Upper lobe of right lung (tissue), 1 donor: ENCODE measurements around the gene TBC1D13. TPM values are rescaled to one million over a fixed set of nuclear protein-coding genes. Genes with fewer than 3 reads are reported as not detected.

Source experiments
- ATAC-seq: fragments of 200-7000 bp; cut with Tn5 transposase; one replicate; pipeline ENCODE4 v1.9.1; 2020; ENCODE audit warnings: mild to moderate bottlenecking, moderate library complexity
- DNase-seq: peaks from one replicate; pipeline ENCODE4 v3.0.0-alpha.2; 2020
- H3K27ac ChIP-seq: fragments of 200-600 bp; one replicate; pipeline ENCODE4 v1.8.0; 2022
- H3K27me3 ChIP-seq: fragments of 200-600 bp; one replicate; pipeline ENCODE4 v1.8.0; 2022; ENCODE audit warnings: mild to moderate bottlenecking
- H3K36me3 ChIP-seq: fragments of 200-600 bp; one replicate; pipeline ENCODE4 v1.8.0; 2022
- H3K4me1 ChIP-seq: fragments of 200-600 bp; one replicate; pipeline ENCODE4 v1.8.0; 2022
- H3K4me3 ChIP-seq: fragments of 200-600 bp; one replicate; pipeline ENCODE4 v1.8.0; 2022; ENCODE audit warnings: mild to moderate bottlenecking
- H3K9me3 ChIP-seq: fragments of 200-600 bp; one replicate; pipeline ENCODE4 v1.8.0; 2022
- intact Hi-C: fragments of 100-400 bp; cut with DNase I; formaldehyde crosslinking; loops from one replicate; pipeline ENCODE4 v1.11.0; 2022
- total RNA-seq: library from RNA; stranded (reverse); fragmentation: NEBNext Ultra II Directional; extraction: Animal tissue kit (Norgen Biotek cat#: 25700); gene quantifications from one replicate; pipeline ENCODE4 v1.2.1, GENCODE V29; 2021
- TF ChIP-seq, protein P1 (sequence below): fragments of 200-600 bp; IDR thresholded peaks from one replicate; pipeline ENCODE4 v1.8.0; 2022; ENCODE audit warnings: antibody characterized with exemption
- donor health status: DM: no; HTN: yes; CAD: no; lungs with severe emphysema.

TBC1D13 gene
- total RNA-seq, 1 donor from 2014 or later, result 27.1 TPM

- ATAC-seq, result no peak
- Histone ChIP-seq H3K27me3 (no peaks in the 10 kb centered on the region), H3K9me3 (no peaks in the 10 kb centered on the region), H3K36me3 (peaks cover 40% of the 10 kb centered on the region), H3K27ac (no peak overlapping the region), H3K4me3 (no peak overlapping the region), H3K4me1 (no peaks in the 10 kb centered on the region)
- no peak for DNase-seq
- intact Hi-C loops, result no loop called here
- TF ChIP-seq, protein P1, sequence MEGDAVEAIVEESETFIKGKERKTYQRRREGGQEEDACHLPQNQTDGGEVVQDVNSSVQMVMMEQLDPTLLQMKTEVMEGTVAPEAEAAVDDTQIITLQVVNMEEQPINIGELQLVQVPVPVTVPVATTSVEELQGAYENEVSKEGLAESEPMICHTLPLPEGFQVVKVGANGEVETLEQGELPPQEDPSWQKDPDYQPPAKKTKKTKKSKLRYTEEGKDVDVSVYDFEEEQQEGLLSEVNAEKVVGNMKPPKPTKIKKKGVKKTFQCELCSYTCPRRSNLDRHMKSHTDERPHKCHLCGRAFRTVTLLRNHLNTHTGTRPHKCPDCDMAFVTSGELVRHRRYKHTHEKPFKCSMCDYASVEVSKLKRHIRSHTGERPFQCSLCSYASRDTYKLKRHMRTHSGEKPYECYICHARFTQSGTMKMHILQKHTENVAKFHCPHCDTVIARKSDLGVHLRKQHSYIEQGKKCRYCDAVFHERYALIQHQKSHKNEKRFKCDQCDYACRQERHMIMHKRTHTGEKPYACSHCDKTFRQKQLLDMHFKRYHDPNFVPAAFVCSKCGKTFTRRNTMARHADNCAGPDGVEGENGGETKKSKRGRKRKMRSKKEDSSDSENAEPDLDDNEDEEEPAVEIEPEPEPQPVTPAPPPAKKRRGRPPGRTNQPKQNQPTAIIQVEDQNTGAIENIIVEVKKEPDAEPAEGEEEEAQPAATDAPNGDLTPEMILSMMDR, result no peak
These were observed 33.4 kb upstream of the TBC1D13 start for GRCh38 chr9:128753627-128754026.

DNA sequence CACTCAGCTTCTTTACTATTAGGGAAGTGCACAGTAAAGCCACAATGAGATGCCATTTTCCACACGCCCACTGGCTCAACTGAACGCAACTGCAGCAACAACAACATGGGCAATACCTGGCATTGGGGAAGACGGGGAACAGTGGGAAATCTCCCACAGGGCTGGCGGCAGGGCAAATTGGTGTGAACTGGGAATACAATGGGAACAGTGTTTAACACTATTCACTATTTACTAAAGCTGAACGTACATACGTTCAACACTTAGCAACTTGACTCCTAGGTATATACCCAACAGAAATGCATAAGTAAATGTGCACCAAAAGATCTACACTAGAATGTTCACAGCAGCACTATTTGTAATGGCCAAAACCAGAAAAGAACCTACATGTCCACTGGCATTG, 29.5 kb upstream of the TBC1D13 start:
- DNase-seq, result no peak
- Histone ChIP-seq H3K36me3 (peaks cover 19% of the 10 kb centered on the region), H3K9me3 (no peaks in the 10 kb centered on the region), H3K27ac (no peak overlapping the region), H3K4me1 (no peaks in the 10 kb centered on the region), H3K27me3 (no peaks in the 10 kb centered on the region), H3K4me3 (no peak overlapping the region)
- intact Hi-C loops, result no loop called here
- TF ChIP-seq, protein P1, result no peak
- no peak for ATAC-seq

DNA sequence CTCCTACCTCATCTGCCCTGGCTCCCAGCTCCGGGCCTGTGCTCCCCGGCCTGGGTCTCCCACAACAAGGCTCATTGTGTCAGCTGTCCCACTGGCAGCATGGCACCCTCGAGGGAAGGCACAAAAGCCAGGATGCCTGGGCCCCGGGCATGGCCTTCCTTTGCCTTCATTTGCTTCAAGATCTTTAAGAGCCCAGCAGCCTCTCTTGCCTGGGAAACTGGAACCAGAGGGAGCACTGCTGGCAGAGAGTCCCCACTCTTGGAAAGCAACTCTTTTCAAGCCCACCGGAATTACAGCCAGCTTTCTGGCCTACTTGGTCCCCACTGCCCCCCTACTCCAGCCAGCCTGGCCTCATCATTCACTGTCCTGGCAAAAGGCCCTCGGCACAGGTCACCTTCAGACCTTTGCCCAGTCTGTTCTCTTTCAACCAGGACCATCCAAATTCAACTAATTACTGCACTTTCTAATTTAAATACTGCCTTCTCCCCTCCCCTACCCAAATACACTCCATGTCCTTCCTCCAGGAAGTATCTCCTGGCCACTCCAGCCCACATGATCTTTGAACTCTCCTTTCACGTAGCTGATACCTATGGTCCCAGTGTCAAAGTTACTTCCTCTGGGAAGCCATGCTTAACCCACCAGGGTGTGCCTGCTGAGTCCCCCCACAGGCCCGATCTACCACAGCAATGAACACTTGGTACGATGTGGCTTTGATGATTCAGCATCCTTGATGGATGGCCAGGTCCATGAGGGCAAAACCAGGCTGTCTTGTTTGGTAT, 24.2 kb upstream of the TBC1D13 start:
- no peak overlapping the region for H3K27ac ChIP-seq
- peaks cover 10% of the 10 kb centered on the region for H3K36me3 ChIP-seq
- H3K27me3 ChIP-seq, result no peaks in the 10 kb centered on the region
- no peak for DNase-seq
- H3K9me3 ChIP-seq, result no peaks in the 10 kb centered on the region
- ATAC-seq, result no peak
- no peaks in the 10 kb centered on the region for H3K4me1 ChIP-seq
- intact Hi-C loops, result no loop called here
- TF ChIP-seq, protein P1, result no peak
- no peak overlapping the region for H3K4me3 ChIP-seq

- H3K4me1 ChIP-seq, result no peaks in the 10 kb centered on the region
- ATAC-seq (no peak), DNase-seq (no peak)
- H3K36me3 ChIP-seq, result peaks cover 10% of the 10 kb centered on the region
- no peaks in the 10 kb centered on the region for H3K27me3 ChIP-seq
- no peaks in the 10 kb centered on the region for H3K9me3 ChIP-seq
- intact Hi-C loops, result no loop called here
- TF ChIP-seq, protein P1, result no peak
- no peak overlapping the region for H3K4me3 ChIP-seq
- no peak overlapping the region for H3K27ac ChIP-seq
These were observed 22.7 kb upstream of the TBC1D13 start for GRCh38 chr9:128764361-128764760.

- no peak overlapping the region for H3K4me3 ChIP-seq
- DNase-seq (no peak), ATAC-seq (no peak)
- intact Hi-C loops, result no loop called here
- no peaks in the 10 kb centered on the region for H3K27me3 ChIP-seq
- no peak overlapping the region for H3K27ac ChIP-seq
- peaks cover 10% of the 10 kb centered on the region for H3K36me3 ChIP-seq
- H3K4me1 ChIP-seq, result peaks cover 10% of the 10 kb centered on the region
- no peaks in the 10 kb centered on the region for H3K9me3 ChIP-seq
- TF ChIP-seq, protein P1, result no peak
These were observed 21.6 kb upstream of the TBC1D13 start for GRCh38 chr9:128765499-128765898.

DNA sequence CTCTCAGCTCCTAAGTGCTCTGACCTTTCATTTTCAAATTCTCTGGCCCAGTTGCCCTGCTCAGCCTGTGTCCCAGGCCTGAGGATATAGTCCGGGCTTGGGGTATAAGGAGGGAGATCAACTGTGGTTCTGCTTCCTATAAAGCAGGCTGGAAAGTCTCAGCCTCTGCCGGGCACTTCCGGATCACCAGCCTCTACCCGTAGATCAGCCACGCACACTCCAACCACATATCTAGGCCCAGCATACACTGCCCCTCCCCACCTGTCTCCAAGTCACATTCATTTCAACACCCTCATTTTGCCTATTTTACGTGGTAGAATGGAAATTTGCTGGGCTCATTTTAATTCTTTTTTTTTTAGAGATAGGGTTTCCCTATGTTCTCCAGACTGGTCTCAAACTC, 18.4 kb upstream of the TBC1D13 start:
- H3K27me3 ChIP-seq, result no peaks in the 10 kb centered on the region
- no peak overlapping the region for H3K4me3 ChIP-seq
- DNase-seq, result no peak
- H3K36me3 ChIP-seq, result peaks cover 10% of the 10 kb centered on the region
- TF ChIP-seq, protein P1, result no peak
- intact Hi-C loops, result no loop called here
- H3K9me3 ChIP-seq, result no peaks in the 10 kb centered on the region
- no peak overlapping the region for H3K27ac ChIP-seq
- peaks cover 16% of the 10 kb centered on the region for H3K4me1 ChIP-seq
- ATAC-seq, result no peak
